ENCODE data around the gene SGF29. TPM values are rescaled to one million over a fixed set of nuclear protein-coding genes. Genes with fewer than 3 reads are reported as not detected.

Gene SGF29
- total and polyA plus RNA-seq, 9 of the 15 experiments (the other 6 are each of a cell fraction or from before 2014, with no cell fraction given): 2.6 to 36.1 (median 21.2) TPM

GRCh38 chr16:28607116-28607623 lies 53.5 kb downstream of the SGF29 start:
- intact Hi-C loops (cut with micrococcal nuclease) (no loop called here), in situ Hi-C loops (cut with MboI) (loop anchor here (25.0 kb wide), 4 partner anchors 105 to 1605 kb away; partner anchors contain the start of genes EIF3C and EIF3CL)
- no peak for DNase-seq (ENCODE audit: extremely low read depth in 1 of 4, low spot score in 3 of 4)
- Histone ChIP-seq H3K9me3 (replicated peaks; ENCODE audit: control insufficient read depth, insufficient read depth, low read depth, low read length) (no peaks in the 10 kb centered on the region), H3K36me3 (ENCODE audit: control insufficient read depth, insufficient read depth, low read length) (no peaks in the 10 kb centered on the region), H3K79me2 (ENCODE audit: control insufficient read depth, insufficient read depth, low read length) (no peaks in the 10 kb centered on the region), H3K4me1 (replicated peaks in 1 of 2; ENCODE audit: control insufficient read depth in 2 of 2, insufficient read depth in 2 of 2, low read length in 2 of 2) (peaks cover 6 to 17% of the 10 kb centered on the region in 2 experiments; a peak in 3 of 5 replicates), H4K20me1 (replicated peaks; ENCODE audit: control insufficient read depth, insufficient read depth, low read length) (no peaks in the 10 kb centered on the region), H3K4me2 (ENCODE audit: insufficient read depth, low read length) (no peak overlapping the region), H3K27ac (ENCODE audit: extremely low read depth, low read depth, low read length) (no peak overlapping the region), H3K27me3 (ENCODE audit: control insufficient read depth in 2 of 2, insufficient read depth in 2 of 2, low read length in 2 of 2) (no peaks in the 10 kb centered on the region), H2AFZ (ENCODE audit: low read depth, low read length) (no peak overlapping the region), H3K9ac (ENCODE audit: insufficient read depth in 1 of 2, low read depth in 2 of 2, low read length in 2 of 2) (no peak overlapping the region), H3K4me3 (no peak overlapping the region), H3K9me1 (ENCODE audit: control insufficient read depth, insufficient read depth, low read length) (no peaks in the 10 kb centered on the region)
- WGBS (ENCODE audit: insufficient coverage, low coverage, missing lambda C conversion rate): 76% methylated on average over 9 of the region's 9 CpGs
- POLR2A ChIA-PET: interaction anchor here (0.6 kb wide), 1 partner anchor 236 kb away, joined by 6 read pairs; no protein-coding TSS in a partner anchor
- CTCF ChIA-PET (ENCODE audit: low intra/inter-chr PET ratio): no interaction called here
- no peak for FAIRE-seq
- ATAC-seq: no peak
- TF ChIP-seq ZBTB9 (CRISPR knock-in tag; IDR thresholded peaks at IDR 0.05) (no peak), ZNF316 (IDR thresholded peaks at IDR 0.05) (no peak), ZNF668 (CRISPR knock-in tag; IDR thresholded peaks at IDR 0.05) (no peak), ZC3H11A (IDR thresholded peaks at IDR 0.05; ENCODE audit: low read depth, low read length) (no peak), DPF2 (IDR thresholded peaks at IDR 0.05) (no peak), ZBTB2 (IDR thresholded peaks at IDR 0.05) (no peak), NR1H2 (CRISPR knock-in tag; IDR thresholded peaks at IDR 0.05) (no peak), GATAD2A (IDR thresholded peaks at IDR 0.05) (no peak), RERE (CRISPR knock-in tag; IDR thresholded peaks at IDR 0.05; ENCODE audit: borderline replicate concordance) (no peak), MTA1 (IDR thresholded peaks at IDR 0.05; ENCODE audit: borderline replicate concordance) (no peak), FIP1L1 (IDR thresholded peaks at IDR 0.05; ENCODE audit: low read depth, low read length, poor library complexity, severe bottlenecking) (no peak)
- no TSS peak for BruUV-seq (replicated peaks)
